HG02571 (cell line): ENCODE results near the gene GRIA4.
"Not testable (repeated sequence)": the region's sequence is repeated elsewhere in the genome, so short reads cannot be mapped to it uniquely, and the experiment has no call there.

ENCODE experiments used
- ATAC-seq: cut with Tn5 transposase; IDR thresholded peaks from one replicate; pipeline ENCODE4 v1.9.1; 2021; ENCODE audit warnings: mild to moderate bottlenecking, moderate library complexity; ENCODE audit not compliant: unreplicated experiment

Gene GRIA4

GRCh38 chr11:105854269-105854668, 244.4 kb downstream of the GRIA4 start:
- no peak for ATAC-seq

- no peak for ATAC-seq
Measured at GRCh38 chr11:105856954-105857353, 247.1 kb downstream of the GRIA4 start.

- ATAC-seq: no peak
Measured at GRCh38 chr11:105857728-105858127, 247.9 kb downstream of the GRIA4 start.

- no peak for ATAC-seq
Measured at GRCh38 chr11:105858841-105859240, 249.0 kb downstream of the GRIA4 start.

GRCh38 chr11:105860105-105860504, 250.2 kb downstream of the GRIA4 start:
- no peak for ATAC-seq

- ATAC-seq: no peak
Measured at GRCh38 chr11:105861225-105861624, 251.4 kb downstream of the GRIA4 start.

- no peak for ATAC-seq
Measured at GRCh38 chr11:105862736-105863367, 253.0 kb downstream of the GRIA4 start.

- ATAC-seq: no peak
Measured at GRCh38 chr11:105863523-105863922, 253.7 kb downstream of the GRIA4 start.

GRCh38 chr11:105867742-105868141, 257.9 kb downstream of the GRIA4 start:
- ATAC-seq: no peak

- no peak for ATAC-seq
Measured at GRCh38 chr11:105868762-105869285, 259.0 kb downstream of the GRIA4 start.

- no peak for ATAC-seq
Measured at GRCh38 chr11:105870516-105871113, 260.7 kb downstream of the GRIA4 start.

GRCh38 chr11:105878510-105878909, 268.6 kb downstream of the GRIA4 start:
- no peak for ATAC-seq

- ATAC-seq: not testable (repeated sequence)
Measured at GRCh38 chr11:105878927-105879326, 269.1 kb downstream of the GRIA4 start.

GRCh38 chr11:105881027-105881426, 271.2 kb downstream of the GRIA4 start:
- ATAC-seq: no peak

- ATAC-seq: no peak
Measured at GRCh38 chr11:105884436-105884835, 274.6 kb downstream of the GRIA4 start.

- ATAC-seq: no peak
Measured at GRCh38 chr11:105891685-105892084, 281.8 kb downstream of the GRIA4 start.

GRCh38 chr11:105897161-105897560, 287.3 kb downstream of the GRIA4 start:
- no peak for ATAC-seq

- ATAC-seq: no peak
Measured at GRCh38 chr11:105899772-105900171, 289.9 kb downstream of the GRIA4 start.

- ATAC-seq: no peak
Measured at GRCh38 chr11:105900515-105901035, 290.7 kb downstream of the GRIA4 start.

GRCh38 chr11:105903113-105903512, 293.2 kb downstream of the GRIA4 start:
- ATAC-seq: no peak

- no peak for ATAC-seq
Measured at GRCh38 chr11:105906517-105906916, 296.6 kb downstream of the GRIA4 start.

- ATAC-seq: no peak
Measured at GRCh38 chr11:105907319-105907718, 297.4 kb downstream of the GRIA4 start.
